Prostate gland (tissue), 2 donors: Measurements from ENCODE around the gene SLC25A10. TPM values are rescaled to one million over a fixed set of nuclear protein-coding genes. Genes with fewer than 3 reads are reported as not detected.

Experiments
- DNase-seq: peaks from one replicate; pipeline ENCODE4 v3.0.0-alpha.2; 2019; ENCODE audit warnings: low spot score
- H3K27ac ChIP-seq, 2 donors: fragments of 200-600 bp; sonication (generic); 2 replicates each; pipeline ENCODE4 v1.5.1; 2017 to 2019
- H3K27me3 ChIP-seq: fragments of 200-600 bp; sonication (generic); replicated peaks from 2 replicates; pipeline ENCODE4 v1.5.1; 2019; ENCODE audit not compliant: insufficient read depth
- H3K36me3 ChIP-seq, 2 donors: fragments of 200-600 bp; sonication (generic); 1 replicate in 1 of 2; 2 replicates in 1 of 2; pipeline versions ENCODE4 v1.5.1 to v1.8.1; 2017 to 2019
- H3K4me1 ChIP-seq: fragments of 200-600 bp; sonication (generic); replicated peaks from 2 replicates; pipeline ENCODE4 v1.5.1; 2019
- H3K4me3 ChIP-seq, 2 donors: fragments of 200-600 bp; sonication (generic); 2 replicates each; pipeline ENCODE4 v1.5.1; 2017 to 2019
- H3K9me3 ChIP-seq: fragments of 200-600 bp; sonication (generic); 2 replicates; pipeline ENCODE4 v1.5.1; 2017
- POLR2A ChIP-seq: fragments of 450-650 bp; IDR thresholded peaks from one replicate; pipeline ENCODE4 v1.6.1; 2016; ENCODE audit warnings: antibody characterized with exemption, mild to moderate bottlenecking
- POLR2AphosphoS5 ChIP-seq: sonication (generic); formaldehyde crosslinking; IDR thresholded peaks from one replicate; pipeline ENCODE4 v1.6.1; 2017; ENCODE audit warnings: antibody characterized with exemption
- WGBS: methylation state at CpG from one replicate; pipeline ENCODE4 v1.1.5; 2018; 5-methylcytosine and 5-hydroxymethylcytosine counted together
- intact Hi-C: fragments of 100-400 bp; cut with DNase I; formaldehyde crosslinking; loops from one replicate; pipeline ENCODE4 v1.14.2; 2022
- total RNA-seq, 2 donors: library from RNA; depleted of rRNA; stranded (reverse); fragments of >200 nt; gene quantifications; one replicate each; pipeline ENCODE4 v1.1.0, GENCODE V29; 2016
- TF ChIP-seq, protein P1 (sequence below), 4 experiments: fragments of 200-600 bp in 2 of 4; fragments of 450-650 bp in 2 of 4; sonication (generic) in 2 of 4; IDR thresholded peaks; 1 replicate in 3 of 4; 2 replicates in 1 of 4; pipeline ENCODE4 v1.5.1; 2016 to 2019; ENCODE audit warnings: antibody characterized with exemption in 4 of 4, mild to moderate bottlenecking in 2 of 4, moderate library complexity in 2 of 4

SLC25A10 gene
- total RNA-seq, 2 donors from 2014 or later = 39.1 to 39.4 TPM

DNA sequence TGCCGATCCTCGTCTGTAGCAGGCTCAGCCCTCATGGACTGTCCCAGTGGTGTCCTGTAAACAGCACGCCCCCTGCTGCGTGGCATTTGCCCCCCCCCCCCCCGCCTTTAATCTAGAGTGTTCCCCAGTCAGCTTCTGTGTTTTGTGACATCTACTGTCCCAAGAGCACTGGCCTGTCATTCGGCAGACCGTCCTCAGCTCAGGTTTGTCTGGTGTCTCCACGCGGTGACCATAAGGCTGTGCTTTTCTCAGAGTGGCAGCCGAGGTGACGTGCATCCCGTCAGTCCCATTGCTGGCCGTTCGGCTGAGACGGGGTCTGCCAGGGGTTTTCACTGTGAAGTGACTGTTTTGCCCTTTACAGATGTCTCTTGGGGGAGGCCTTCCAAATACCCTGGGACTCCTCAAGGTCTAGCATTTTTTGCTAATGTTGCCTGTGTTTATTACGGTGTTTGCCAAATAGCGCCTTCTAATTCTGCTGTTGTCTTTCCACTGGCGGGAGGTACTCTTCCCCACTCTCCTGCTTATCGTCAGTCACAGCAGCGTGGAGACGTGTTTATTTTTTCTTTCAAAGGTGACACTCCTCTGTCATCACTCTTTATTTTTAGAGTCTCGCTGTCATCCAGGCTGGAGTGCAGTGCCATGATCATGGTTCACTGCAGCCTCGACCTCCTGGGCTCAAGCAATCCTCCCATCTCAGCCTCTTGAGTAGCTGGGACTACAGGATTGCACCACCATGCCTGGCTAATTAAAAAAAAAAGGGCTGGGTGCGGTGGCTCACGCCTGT lies 14.6 kb upstream of the SLC25A10 start:
- no peak overlapping the region for H3K4me3 ChIP-seq
- no peak overlapping the region for H3K27ac ChIP-seq
- TF ChIP-seq, protein P1, sequence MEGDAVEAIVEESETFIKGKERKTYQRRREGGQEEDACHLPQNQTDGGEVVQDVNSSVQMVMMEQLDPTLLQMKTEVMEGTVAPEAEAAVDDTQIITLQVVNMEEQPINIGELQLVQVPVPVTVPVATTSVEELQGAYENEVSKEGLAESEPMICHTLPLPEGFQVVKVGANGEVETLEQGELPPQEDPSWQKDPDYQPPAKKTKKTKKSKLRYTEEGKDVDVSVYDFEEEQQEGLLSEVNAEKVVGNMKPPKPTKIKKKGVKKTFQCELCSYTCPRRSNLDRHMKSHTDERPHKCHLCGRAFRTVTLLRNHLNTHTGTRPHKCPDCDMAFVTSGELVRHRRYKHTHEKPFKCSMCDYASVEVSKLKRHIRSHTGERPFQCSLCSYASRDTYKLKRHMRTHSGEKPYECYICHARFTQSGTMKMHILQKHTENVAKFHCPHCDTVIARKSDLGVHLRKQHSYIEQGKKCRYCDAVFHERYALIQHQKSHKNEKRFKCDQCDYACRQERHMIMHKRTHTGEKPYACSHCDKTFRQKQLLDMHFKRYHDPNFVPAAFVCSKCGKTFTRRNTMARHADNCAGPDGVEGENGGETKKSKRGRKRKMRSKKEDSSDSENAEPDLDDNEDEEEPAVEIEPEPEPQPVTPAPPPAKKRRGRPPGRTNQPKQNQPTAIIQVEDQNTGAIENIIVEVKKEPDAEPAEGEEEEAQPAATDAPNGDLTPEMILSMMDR (IDR thresholded peaks at IDR 0.05) = no peak
- TF ChIP-seq POLR2AphosphoS5 = no peak
- no peak for TF ChIP-seq POLR2A
- H3K9me3 ChIP-seq = no peaks in the 10 kb centered on the region
- WGBS = 85% methylated on average over 25 of the region's 25 CpGs
- DNase-seq = no peak
- peaks cover 16% of the 10 kb centered on the region for H3K4me1 ChIP-seq
- H3K36me3 ChIP-seq = peaks cover 19 to 31% of the 10 kb centered on the region in 2 donors
- no peaks in the 10 kb centered on the region for H3K27me3 ChIP-seq
- intact Hi-C loops = no loop called here

DNA sequence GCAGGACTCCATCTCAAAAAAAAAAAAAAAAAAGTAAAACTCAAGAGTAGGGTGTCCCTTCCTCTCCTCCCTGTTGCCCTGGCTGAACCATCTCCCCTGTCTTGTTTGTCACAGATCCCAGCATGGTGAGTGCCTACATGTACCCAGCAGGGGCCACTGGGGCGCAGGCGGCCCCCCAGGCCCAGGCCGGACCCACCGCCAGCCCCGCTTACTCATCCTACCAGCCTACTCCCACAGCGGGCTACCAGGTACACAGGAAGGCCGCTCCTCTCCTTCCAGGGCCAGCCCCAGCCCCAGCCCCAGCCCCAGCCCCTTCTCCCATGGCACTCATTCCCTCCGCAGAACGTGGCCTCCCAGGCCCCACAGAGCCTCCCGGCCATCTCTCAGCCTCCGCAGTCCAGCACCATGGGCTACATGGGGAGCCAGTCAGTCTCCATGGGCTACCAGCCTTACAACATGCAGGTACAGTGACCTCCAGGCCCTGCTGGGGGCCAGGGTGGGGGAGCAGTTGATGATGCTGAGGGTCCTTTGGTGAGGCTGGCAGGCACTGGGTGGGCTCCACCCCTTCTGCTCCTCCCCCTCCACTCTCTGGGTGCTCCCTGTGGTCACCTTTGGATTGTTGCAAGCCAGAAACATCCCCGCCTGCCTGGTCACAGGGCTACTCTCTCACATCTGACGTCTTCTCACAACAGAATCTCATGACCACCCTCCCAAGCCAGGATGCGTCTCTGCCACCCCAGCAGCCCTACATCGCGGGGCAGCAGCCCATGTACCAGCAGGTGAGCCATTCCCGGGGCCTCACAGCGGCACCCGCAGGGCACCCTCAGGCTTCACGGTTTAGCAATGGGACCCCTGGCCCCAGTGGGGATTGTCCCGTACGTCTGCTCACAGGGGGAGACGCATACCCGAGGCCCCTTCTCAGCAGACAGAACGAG lies 11.5 kb upstream of the SLC25A10 start:
- no peaks in the 10 kb centered on the region for H3K27me3 ChIP-seq
- no peak for DNase-seq
- H3K27ac ChIP-seq = no peak overlapping the region
- intact Hi-C loops = no loop called here
- no peak for TF ChIP-seq POLR2A
- TF ChIP-seq, protein P1 (IDR thresholded peaks at IDR 0.05) = no peak
- TF ChIP-seq POLR2AphosphoS5 = no peak
- 86% methylated on average over 25 of the region's 25 CpGs for whole genome bisulfite sequencing
- peaks cover 25% of the 10 kb centered on the region for H3K4me1 ChIP-seq
- H3K36me3 ChIP-seq = peaks cover 6 to 15% of the 10 kb centered on the region in 2 donors
- H3K4me3 ChIP-seq = no peak overlapping the region
- no peaks in the 10 kb centered on the region for H3K9me3 ChIP-seq

DNA sequence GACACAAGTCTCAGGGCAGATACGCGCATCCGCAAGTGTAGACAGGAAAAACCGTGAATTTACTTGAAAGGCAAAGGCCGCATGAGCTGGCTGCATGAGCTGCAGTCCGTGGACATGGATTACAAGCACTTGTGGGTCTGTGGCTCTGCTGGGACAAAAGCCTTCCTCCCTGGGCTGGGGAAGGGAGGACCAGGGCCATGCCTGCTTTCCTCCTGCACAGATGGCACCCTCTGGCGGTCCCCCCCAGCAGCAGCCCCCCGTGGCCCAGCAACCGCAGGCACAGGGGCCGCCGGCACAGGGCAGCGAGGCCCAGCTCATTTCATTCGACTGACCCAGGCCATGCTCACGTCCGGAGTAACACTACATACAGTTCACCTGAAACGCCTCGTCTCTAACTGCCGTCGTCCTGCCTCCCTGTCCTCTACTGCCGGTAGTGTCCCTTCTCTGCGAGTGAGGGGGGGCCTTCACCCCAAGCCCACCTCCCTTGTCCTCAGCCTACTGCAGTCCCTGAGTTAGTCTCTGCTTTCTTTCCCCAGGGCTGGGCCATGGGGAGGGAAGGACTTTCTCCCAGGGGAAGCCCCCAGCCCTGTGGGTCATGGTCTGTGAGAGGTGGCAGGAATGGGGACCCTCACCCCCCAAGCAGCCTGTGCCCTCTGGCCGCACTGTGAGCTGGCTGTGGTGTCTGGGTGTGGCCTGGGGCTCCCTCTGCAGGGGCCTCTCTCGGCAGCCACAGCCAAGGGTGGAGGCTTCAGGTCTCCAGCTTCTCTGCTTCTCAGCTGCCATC lies 10.6 kb upstream of the SLC25A10 start:
- Histone ChIP-seq H3K4me3 (peak overlapping the region; percentile 73 to 95), H3K27ac (peak overlapping the region in 1 of 2 donors; percentile 96), H3K27me3 (no peaks in the 10 kb centered on the region), H3K36me3 (peaks cover 5 to 6% of the 10 kb centered on the region in 2 donors), H3K4me1 (peaks cover 25% of the 10 kb centered on the region), H3K9me3 (no peaks in the 10 kb centered on the region)
- intact Hi-C loops = no loop called here
- 69% methylated on average over 23 of the region's 23 CpGs for WGBS
- TF ChIP-seq, protein P1 (IDR thresholded peaks at IDR 0.05) = no peak
- TF ChIP-seq POLR2A = no peak
- no peak for TF ChIP-seq POLR2AphosphoS5
- no peak for DNase-seq

DNA sequence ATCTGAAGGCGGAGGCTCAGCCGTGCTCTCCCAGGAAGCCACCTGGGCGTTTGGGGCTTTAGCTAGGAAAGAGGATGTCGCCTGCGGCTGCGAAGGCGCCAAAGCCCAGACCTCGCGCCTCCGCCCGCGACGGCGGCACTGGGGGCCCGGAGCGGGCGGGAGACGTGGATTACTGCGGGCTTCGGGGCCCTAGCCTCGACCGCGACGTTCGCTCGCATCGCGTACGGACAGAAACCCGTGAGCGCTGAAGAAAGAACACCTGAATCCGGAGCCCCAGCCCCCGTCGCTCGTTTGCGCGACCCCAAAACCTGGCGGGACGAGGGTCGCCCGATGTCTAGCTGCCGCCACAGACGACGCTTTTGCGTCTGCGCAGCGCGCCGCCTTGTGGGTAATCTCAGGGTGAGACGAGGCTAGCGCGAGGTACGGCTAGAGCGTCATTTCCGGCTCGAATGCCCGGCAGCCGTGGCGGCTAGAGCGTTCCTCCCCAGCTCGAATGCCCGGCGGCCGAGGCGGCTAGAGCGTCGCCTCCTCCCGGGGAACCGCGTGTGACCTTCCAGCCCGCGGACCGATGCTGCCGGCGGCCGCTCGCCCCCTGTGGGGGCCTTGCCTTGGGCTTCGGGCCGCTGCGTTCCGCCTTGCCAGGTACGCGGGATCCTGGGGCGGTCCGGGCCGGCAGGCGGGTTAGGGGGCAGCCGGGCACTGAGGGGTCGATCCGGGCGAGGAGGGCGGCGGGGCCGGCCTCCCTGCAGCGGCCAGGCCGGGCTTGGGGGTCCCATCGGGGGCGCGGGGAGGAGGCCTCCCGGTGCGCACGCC lies 8.9 kb upstream of the SLC25A10 start, which contains the start of gene MRPL12:
Gene MRPL12, plus strand, starts transcription at position 434 of the 813 bp plus-strand sequence. Its CDS starts 135 bp downstream, at position 569.
- Histone ChIP-seq H3K27ac (peak within 1 kb of the TSS; percentile 91 to 96), H3K36me3 (peaks cover 0 to 6% of the 10 kb centered on the region in 2 donors), H3K9me3 (no peaks in the 10 kb centered on the region), H3K4me3 (peak within 1 kb of the TSS; percentile 73 to 95), H3K27me3 (no peaks in the 10 kb centered on the region), H3K4me1 (peaks cover 25% of the 10 kb centered on the region)
- intact Hi-C loops = no loop called here
- under 1% methylated on average over 82 of the region's 102 CpGs for WGBS
- TF ChIP-seq POLR2AphosphoS5 (peak; percentile 99), POLR2A (peak; percentile 84)
- TF ChIP-seq, protein P1 (IDR thresholded peaks at IDR 0.05) = peak in 3 of 4 experiments; percentile 24 to 74 (median 57)
- DNase-seq = peak; percentile 94
